ENCODE results near the gene MAPK10.

MAPK10 gene

DNA sequence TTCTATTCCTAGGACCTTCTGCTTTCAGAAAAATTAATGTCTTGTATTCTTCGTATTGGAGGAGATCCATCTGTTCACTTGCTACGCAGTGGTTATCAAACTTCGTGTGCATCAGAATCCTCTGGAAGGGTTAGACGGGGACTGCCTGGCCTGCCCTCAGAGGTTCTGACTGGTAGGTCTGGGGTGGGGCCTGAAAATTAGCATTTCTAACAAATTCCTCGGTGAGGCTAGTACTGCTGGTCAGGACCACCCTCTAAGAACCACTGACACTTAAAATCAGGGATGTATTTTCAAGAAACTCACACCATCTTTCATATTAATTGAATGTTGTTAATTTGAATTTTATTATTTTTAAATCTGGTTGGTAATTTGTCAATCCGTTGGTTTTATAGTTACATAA, 63.0 kb downstream of the MAPK10 start:
- H3K4me3 ChIP-seq (ENCODE audit: low read depth, low read length) = no peak overlapping the region
- DNase-seq (ENCODE audit: low read depth, low spot score) = no peak
- TF ChIP-seq, protein P1, sequence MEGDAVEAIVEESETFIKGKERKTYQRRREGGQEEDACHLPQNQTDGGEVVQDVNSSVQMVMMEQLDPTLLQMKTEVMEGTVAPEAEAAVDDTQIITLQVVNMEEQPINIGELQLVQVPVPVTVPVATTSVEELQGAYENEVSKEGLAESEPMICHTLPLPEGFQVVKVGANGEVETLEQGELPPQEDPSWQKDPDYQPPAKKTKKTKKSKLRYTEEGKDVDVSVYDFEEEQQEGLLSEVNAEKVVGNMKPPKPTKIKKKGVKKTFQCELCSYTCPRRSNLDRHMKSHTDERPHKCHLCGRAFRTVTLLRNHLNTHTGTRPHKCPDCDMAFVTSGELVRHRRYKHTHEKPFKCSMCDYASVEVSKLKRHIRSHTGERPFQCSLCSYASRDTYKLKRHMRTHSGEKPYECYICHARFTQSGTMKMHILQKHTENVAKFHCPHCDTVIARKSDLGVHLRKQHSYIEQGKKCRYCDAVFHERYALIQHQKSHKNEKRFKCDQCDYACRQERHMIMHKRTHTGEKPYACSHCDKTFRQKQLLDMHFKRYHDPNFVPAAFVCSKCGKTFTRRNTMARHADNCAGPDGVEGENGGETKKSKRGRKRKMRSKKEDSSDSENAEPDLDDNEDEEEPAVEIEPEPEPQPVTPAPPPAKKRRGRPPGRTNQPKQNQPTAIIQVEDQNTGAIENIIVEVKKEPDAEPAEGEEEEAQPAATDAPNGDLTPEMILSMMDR (IDR thresholded peaks at IDR 0.05; ENCODE audit: low read depth, low read length) = no peak
- in situ Hi-C loops (cut with HindIII; ENCODE audit: low sequenced_read_pairs) = no loop called here

DNA sequence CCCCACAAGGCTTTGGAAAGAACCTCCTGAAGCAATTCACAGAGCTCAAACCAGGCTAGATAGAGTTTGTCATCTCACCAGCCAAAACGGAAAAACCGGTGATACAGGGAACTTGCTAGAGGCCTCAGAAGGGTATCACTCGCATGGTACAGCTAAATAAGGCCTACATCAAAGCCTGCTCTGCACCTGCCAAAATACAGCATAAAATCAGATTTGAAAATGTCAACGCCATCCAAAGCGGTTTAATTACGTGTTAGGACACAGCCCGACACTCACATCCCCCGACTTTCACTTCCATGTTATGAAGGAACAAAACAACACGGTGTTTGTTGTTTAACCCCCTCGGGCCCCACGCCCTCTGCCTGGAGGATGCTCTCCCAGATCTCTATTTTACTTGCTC, 65.0 kb downstream of the MAPK10 start:
- in situ Hi-C loops (cut with HindIII; ENCODE audit: low sequenced_read_pairs) = no loop called here

DNA sequence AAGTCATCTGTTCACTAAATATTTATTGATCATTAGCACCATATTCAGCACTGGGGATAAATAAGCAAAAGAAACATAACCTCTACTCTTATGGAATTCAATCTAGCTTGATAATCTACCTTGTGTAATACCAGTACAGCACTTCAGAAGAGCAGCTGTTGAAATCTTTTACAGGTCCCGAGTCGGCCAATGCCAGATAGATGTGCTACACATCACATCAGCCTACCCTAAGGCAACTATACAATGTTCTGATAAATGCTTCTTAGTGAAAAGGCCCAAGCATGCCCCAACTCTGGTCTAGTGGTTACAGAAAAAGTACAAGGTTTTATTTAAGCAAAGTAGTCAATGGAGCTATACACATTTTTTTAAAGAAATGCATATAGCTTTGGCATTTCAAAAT, 68.7 kb downstream of the MAPK10 start:
- no peak overlapping the region for H3K4me3 ChIP-seq (ENCODE audit: low read depth, low read length)
- in situ Hi-C loops (cut with HindIII; ENCODE audit: low sequenced_read_pairs) = no loop called here
- TF ChIP-seq, protein P1 (IDR thresholded peaks at IDR 0.05; ENCODE audit: low read depth, low read length) = no peak
- no peak for DNase-seq (ENCODE audit: low read depth, low spot score)

More for the DNA sequence above, 65.0 kb downstream of the MAPK10 start:
- H3K4me3 ChIP-seq (ENCODE audit: low read depth, low read length) = no peak overlapping the region
- DNase-seq (ENCODE audit: low read depth, low spot score) = no peak
- TF ChIP-seq, protein P1 (IDR thresholded peaks at IDR 0.05; ENCODE audit: low read depth, low read length) = no peak

DNA sequence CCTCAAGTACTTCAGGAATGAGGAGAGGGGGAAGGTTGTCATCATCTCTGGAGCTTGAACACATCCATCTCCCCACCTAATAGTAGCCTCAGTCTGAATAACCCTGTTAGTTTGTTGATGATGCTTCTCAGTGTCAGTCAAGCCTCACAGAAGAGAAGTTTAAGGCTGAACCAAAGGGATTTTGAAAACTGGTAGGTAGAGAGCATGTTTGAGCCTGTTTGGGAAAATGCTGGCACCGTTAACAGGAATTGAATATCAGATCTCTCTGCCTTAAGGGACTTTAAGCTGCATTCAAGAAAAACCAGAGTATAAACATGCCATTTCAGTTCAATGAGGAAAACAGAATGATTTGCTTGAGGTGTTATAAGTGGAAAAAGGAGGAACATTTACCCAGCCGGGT, 73.1 kb downstream of the MAPK10 start:
- no peak for DNase-seq (ENCODE audit: low read depth, low spot score)
- no peak overlapping the region for H3K4me3 ChIP-seq (ENCODE audit: low read depth, low read length)
- in situ Hi-C loops (cut with HindIII; ENCODE audit: low sequenced_read_pairs) = no loop called here
- TF ChIP-seq, protein P1 (IDR thresholded peaks at IDR 0.05; ENCODE audit: low read depth, low read length) = no peak

DNA sequence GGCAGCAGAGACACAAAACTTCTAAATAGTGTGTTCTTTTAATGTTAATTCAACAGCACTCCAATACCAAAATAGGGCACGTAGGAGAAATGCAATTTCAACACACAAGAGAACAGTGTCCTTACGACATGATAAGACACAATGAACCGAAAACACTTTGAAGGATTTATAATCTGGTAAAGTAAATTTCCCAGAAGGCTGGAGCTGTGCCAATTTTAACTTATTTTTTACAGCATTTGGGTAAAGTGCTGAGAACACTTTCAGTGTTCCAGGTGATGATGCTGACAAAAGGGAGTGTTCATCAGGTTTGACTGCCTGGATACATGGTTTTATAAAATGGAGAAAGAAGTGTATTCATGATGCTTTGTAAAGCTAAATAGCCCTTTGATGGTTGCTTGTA, 76.5 kb downstream of the MAPK10 start:
- TF ChIP-seq, protein P1 (IDR thresholded peaks at IDR 0.05; ENCODE audit: low read depth, low read length) = no peak
- no peak for DNase-seq (ENCODE audit: low read depth, low spot score)
- no peak overlapping the region for H3K4me3 ChIP-seq (ENCODE audit: low read depth, low read length)
- in situ Hi-C loops (cut with HindIII; ENCODE audit: low sequenced_read_pairs) = no loop called here

DNA sequence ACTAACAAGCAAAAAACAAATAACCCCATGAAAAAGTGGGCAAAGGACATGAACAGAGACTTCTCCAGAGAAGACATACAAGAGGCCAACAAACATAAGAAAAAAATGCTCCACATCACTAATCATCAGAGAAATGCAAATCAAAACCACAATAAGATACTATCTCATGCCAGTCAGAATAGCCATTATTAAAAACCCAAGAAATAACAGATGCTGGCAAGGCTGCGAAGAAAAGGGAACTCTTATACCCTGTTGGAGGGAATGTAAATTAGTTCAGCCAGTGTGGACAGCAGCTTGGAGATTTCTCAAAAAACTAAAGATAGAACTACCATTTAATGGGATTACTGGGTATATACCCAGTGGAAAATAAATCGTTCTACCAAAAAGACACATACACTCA, 79.6 kb downstream of the MAPK10 start:
- DNase-seq (ENCODE audit: low read depth, low spot score) = no peak
- no peak overlapping the region for H3K4me3 ChIP-seq (ENCODE audit: low read depth, low read length)
- in situ Hi-C loops (cut with HindIII; ENCODE audit: low sequenced_read_pairs) = no loop called here
- TF ChIP-seq, protein P1 (IDR thresholded peaks at IDR 0.05; ENCODE audit: low read depth, low read length) = no peak

All from astrocyte of the spinal cord (primary cell).